Measurements from ENCODE around the gene OR51E1. TPM values are rescaled to one million over a fixed set of nuclear protein-coding genes. Genes with fewer than 3 reads are reported as not detected.

The OR51E1 gene
- total and polyA plus RNA-seq, 9 of the 15 experiments (the other 6 are each of a cell fraction or from before 2014, with no cell fraction given) = 0.03 to 0.04 TPM; not detected in 7

DNA sequence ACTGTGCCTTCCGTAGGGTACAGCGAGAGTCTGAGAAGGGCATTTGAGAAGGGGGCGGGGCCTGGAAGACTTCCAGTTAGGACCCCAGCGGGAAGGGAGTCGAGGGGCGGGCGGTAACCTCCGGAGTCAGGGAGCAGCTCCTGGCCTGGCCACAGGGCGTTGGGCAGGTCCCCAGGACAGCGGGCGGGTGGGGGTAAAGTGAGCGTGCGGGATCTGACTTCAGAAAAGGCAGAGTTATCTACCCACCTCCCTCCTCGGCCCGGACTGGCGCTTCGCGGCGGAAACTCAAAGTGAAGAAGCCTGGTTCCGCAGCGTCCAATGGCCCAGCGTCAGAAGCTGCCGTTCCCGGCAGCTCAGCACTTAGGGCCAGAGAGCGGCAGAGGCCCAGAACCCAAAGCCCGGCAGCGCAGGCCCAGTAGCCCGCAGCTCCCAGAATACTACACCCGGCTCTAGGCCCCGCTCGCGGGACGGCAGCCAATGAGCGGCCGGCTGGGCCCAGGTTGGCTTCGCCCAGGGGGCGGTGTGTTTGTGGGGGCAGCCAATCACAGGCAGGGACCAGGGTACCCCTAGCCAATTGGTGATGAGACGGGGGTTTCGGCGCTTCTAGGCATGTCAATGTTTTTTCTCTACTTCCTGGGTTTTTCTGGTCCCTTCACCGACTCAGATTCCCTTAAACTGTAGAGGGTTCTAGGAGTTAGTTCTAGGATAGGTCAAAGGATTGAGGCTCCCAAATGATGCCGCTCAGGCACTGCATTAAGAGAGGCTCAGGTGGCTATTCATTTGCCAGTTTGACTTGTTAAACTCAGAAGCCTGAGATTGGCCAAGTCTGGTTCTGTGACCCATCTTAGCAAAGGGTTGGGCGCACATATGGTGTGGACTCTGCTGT is 35.8 kb upstream of the OR51E1 start, which contains the start of gene TRIM68 (continued):
- TF ChIP-seq SNRNP70 (optimal IDR thresholded peaks at IDR 0.05; ENCODE audit: low read depth, low read length) = no peak
- TF ChIP-seq, protein P1, sequence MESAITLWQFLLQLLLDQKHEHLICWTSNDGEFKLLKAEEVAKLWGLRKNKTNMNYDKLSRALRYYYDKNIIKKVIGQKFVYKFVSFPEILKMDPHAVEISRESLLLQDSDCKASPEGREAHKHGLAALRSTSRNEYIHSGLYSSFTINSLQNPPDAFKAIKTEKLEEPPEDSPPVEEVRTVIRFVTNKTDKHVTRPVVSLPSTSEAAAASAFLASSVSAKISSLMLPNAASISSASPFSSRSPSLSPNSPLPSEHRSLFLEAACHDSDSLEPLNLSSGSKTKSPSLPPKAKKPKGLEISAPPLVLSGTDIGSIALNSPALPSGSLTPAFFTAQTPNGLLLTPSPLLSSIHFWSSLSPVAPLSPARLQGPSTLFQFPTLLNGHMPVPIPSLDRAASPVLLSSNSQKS (CRISPR knock-in tag; IDR thresholded peaks at IDR 0.05) = no peak
- TF ChIP-seq ZNF431 (CRISPR knock-in tag; IDR thresholded peaks at IDR 0.05) = no peak
- TF ChIP-seq RAD51 (IDR thresholded peaks at IDR 0.05; ENCODE audit: borderline replicate concordance, low read depth) = no peak
- TF ChIP-seq, protein P2, sequence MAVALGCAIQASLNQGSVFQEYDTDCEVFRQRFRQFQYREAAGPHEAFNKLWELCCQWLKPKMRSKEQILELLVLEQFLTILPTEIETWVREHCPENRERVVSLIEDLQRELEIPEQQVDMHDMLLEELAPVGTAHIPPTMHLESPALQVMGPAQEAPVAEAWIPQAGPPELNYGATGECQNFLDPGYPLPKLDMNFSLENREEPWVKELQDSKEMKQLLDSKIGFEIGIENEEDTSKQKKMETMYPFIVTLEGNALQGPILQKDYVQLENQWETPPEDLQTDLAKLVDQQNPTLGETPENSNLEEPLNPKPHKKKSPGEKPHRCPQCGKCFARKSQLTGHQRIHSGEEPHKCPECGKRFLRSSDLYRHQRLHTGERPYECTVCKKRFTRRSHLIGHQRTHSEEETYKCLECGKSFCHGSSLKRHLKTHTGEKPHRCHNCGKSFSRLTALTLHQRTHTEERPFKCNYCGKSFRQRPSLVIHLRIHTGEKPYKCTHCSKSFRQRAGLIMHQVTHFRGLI (CRISPR knock-in tag; IDR thresholded peaks at IDR 0.05) = no peak
- no peak for TF ChIP-seq SMARCA5 (IDR thresholded peaks at IDR 0.05)
- peak; percentile 96 for TF ChIP-seq RBM25 (IDR thresholded peaks at IDR 0.05; ENCODE audit: low read depth, low read length, severe bottlenecking)
- no peak for TF ChIP-seq NFE2 (IDR thresholded peaks at IDR 0.05; ENCODE audit: low read depth)
- TF ChIP-seq, protein P3, sequence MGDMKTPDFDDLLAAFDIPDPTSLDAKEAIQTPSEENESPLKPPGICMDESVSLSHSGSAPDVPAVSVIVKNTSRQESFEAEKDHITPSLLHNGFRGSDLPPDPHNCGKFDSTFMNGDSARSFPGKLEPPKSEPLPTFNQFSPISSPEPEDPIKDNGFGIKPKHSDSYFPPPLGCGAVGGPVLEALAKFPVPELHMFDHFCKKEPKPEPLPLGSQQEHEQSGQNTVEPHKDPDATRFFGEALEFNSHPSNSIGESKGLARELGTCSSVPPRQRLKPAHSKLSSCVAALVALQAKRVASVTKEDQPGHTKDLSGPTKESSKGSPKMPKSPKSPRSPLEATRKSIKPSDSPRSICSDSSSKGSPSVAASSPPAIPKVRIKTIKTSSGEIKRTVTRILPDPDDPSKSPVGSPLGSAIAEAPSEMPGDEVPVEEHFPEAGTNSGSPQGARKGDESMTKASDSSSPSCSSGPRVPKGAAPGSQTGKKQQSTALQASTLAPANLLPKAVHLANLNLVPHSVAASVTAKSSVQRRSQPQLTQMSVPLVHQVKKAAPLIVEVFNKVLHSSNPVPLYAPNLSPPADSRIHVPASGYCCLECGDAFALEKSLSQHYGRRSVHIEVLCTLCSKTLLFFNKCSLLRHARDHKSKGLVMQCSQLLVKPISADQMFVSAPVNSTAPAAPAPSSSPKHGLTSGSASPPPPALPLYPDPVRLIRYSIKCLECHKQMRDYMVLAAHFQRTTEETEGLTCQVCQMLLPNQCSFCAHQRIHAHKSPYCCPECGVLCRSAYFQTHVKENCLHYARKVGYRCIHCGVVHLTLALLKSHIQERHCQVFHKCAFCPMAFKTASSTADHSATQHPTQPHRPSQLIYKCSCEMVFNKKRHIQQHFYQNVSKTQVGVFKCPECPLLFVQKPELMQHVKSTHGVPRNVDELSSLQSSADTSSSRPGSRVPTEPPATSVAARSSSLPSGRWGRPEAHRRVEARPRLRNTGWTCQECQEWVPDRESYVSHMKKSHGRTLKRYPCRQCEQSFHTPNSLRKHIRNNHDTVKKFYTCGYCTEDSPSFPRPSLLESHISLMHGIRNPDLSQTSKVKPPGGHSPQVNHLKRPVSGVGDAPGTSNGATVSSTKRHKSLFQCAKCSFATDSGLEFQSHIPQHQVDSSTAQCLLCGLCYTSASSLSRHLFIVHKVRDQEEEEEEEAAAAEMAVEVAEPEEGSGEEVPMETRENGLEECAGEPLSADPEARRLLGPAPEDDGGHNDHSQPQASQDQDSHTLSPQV (IDR thresholded peaks at IDR 0.05) = no peak
- TF ChIP-seq CTBP1 (IDR thresholded peaks at IDR 0.05; ENCODE audit: borderline replicate concordance) = 0 out of 2 replicates have a peak, but pooled peaks have one; percentile 39
- no peak for TF ChIP-seq ZNF57 (CRISPR knock-in tag; IDR thresholded peaks at IDR 0.05)
- no peak for TF ChIP-seq NFRKB (IDR thresholded peaks at IDR 0.05; ENCODE audit: low read depth)
- no peak for TF ChIP-seq IFI16 (CRISPR knock-in tag; IDR thresholded peaks at IDR 0.05)
- TF ChIP-seq ZNF766 (CRISPR knock-in tag; conservative IDR thresholded peaks at IDR 0.05) = no peak
- TF ChIP-seq TRIM24 (IDR thresholded peaks at IDR 0.05) = no peak
- TF ChIP-seq, protein P4, sequence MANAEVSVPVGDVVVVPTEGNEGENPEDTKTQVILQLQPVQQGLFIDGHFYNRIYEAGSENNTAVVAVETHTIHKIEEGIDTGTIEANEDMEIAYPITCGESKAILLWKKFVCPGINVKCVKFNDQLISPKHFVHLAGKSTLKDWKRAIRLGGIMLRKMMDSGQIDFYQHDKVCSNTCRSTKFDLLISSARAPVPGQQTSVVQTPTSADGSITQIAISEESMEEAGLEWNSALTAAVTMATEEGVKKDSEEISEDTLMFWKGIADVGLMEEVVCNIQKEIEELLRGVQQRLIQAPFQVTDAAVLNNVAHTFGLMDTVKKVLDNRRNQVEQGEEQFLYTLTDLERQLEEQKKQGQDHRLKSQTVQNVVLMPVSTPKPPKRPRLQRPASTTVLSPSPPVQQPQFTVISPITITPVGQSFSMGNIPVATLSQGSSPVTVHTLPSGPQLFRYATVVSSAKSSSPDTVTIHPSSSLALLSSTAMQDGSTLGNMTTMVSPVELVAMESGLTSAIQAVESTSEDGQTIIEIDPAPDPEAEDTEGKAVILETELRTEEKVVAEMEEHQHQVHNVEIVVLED (CRISPR knock-in tag; IDR thresholded peaks at IDR 0.05) = no peak

All from K562 (cell line).